MCF 10A (cell line): ENCODE measurements around the gene OPN1SW. TPM values are rescaled to one million over a fixed set of nuclear protein-coding genes. Genes with fewer than 3 reads are reported as not detected.

Source experiments
- BruUV-seq: library from RNA; stranded (reverse); fragments of 400-500 nt; replicated peaks from 2 replicates; lab custom pipeline; 2021; lab: Mats Ljungman, UMichigan
- CTCF ChIA-PET: fragments of 300-600 bp; sonication (Branson Sonifier 250); formaldehyde crosslinking; extraction: SDS; loops from one replicate; lab custom pipeline; 2021; ENCODE audit warnings: antibody characterized with exemption, inconsistent platforms; lab: Yijun Ruan, JAX
- POLR2A ChIA-PET: fragments of 300-600, 350-650 bp; sonication (Branson Sonifier 250); formaldehyde crosslinking; extraction: SDS; loops from one replicate; lab custom pipeline; 2020; ENCODE audit warnings: antibody characterized with exemption, inconsistent platforms; lab: Yijun Ruan, JAX
- DNase-seq: peaks from one replicate; pipeline ENCODE4 v3.0.0-alpha.2; 2018; ENCODE audit not compliant: unreplicated experiment
- H3K27ac Mint-ChIP-seq: one replicate; pipeline ENCODE4 v1.8.0; 2022; ENCODE audit warnings: mild to moderate bottlenecking, low read depth, mixed read lengths; ENCODE audit not compliant: unreplicated experiment
- H3K27me3 Mint-ChIP-seq: one replicate; pipeline ENCODE4 v1.8.0; 2022; ENCODE audit warnings: mixed read lengths; ENCODE audit not compliant: insufficient read depth, unreplicated experiment
- H3K36me3 Mint-ChIP-seq: one replicate; pipeline ENCODE4 v1.8.0; 2022; ENCODE audit warnings: mild to moderate bottlenecking, moderate library complexity, mixed read lengths; ENCODE audit not compliant: insufficient read depth, unreplicated experiment
- H3K4me1 Mint-ChIP-seq: one replicate; pipeline ENCODE4 v1.8.0; 2022; ENCODE audit warnings: mixed read lengths; ENCODE audit not compliant: insufficient read depth, unreplicated experiment
- H3K4me3 Mint-ChIP-seq: one replicate; pipeline ENCODE4 v1.8.0; 2022; ENCODE audit warnings: mild to moderate bottlenecking, moderate library complexity, mixed read lengths; ENCODE audit not compliant: unreplicated experiment
- H3K9me3 Mint-ChIP-seq: one replicate; pipeline ENCODE4 v1.8.0; 2022; ENCODE audit warnings: mixed read lengths; ENCODE audit not compliant: unreplicated experiment
- CTCF ChIP-seq: fragments of 200-600 bp; IDR thresholded peaks from one replicate; pipeline ENCODE4 v1.8.0; 2022; ENCODE audit warnings: antibody characterized with exemption, mild to moderate bottlenecking; ENCODE audit not compliant: unreplicated experiment
- intact Hi-C: fragments of 100-400 bp; cut with micrococcal nuclease; formaldehyde crosslinking; loops from 2 replicates; pipeline ENCODE4 v1.14.1; 2022
- total RNA-seq: library from RNA; stranded (reverse); gene quantifications from 2 replicates; pipeline ENCODE4 v1.2.3, GENCODE V29; 2022

Gene OPN1SW
- total RNA-seq, 1 experiment from 2014 or later: not detected

- intact Hi-C loops: no loop called here
- no peak for DNase-seq
- peaks cover 16% of the 10 kb centered on the region for H3K36me3 Mint-ChIP-seq
These were observed 29.6 kb upstream of the OPN1SW start for GRCh38 chr7:128805225-128805624.

DNA sequence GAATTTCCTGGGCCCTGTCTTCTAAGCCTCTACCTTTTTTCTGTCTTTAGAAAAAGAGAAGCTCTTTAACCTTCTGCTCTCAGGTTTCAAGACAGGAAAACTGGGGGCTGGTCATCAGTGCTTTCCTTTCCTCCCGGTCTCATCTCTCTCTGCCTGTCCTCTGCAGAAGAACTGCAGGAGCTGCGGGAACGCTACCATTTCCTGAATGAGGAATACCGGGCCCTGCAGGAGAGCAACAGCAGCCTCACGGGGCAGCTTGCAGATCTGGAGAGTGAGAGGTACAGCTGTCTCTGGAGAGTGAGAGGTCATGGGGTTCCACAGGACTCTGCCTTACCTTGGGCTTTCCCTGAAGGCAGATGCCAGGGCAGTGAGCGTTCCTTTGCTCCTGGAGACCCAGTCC, 28.9 kb upstream of the OPN1SW start:
- H3K27ac Mint-ChIP-seq: no peak overlapping the region
- H3K9me3 Mint-ChIP-seq: no peaks in the 10 kb centered on the region
- TF ChIP-seq CTCF: no peak
- H3K4me3 Mint-ChIP-seq: no peak overlapping the region
- H3K4me1 Mint-ChIP-seq: no peaks in the 10 kb centered on the region
- H3K27me3 Mint-ChIP-seq: no peaks in the 10 kb centered on the region
- intact Hi-C loops: no loop called here
- CTCF ChIA-PET: interaction anchor here (0.6 kb wide), 2 partner anchors 143 to 288 kb away, joined by 3 to 4 read pairs; no protein-coding TSS in a partner anchor
- H3K36me3 Mint-ChIP-seq: peaks cover 15% of the 10 kb centered on the region
- POLR2A ChIA-PET: no interaction called here
- DNase-seq: no peak
- no TSS peak for BruUV-seq

More at GRCh38 chr7:128805225-128805624, 29.6 kb upstream of the OPN1SW start:
- Mint-ChIP-seq H3K27me3 (no peaks in the 10 kb centered on the region), H3K4me3 (no peak overlapping the region), H3K4me1 (no peaks in the 10 kb centered on the region), H3K27ac (no peak overlapping the region), H3K9me3 (no peaks in the 10 kb centered on the region)
- BruUV-seq: no TSS peak
- ChIA-PET POLR2A (no interaction called here), CTCF (no interaction called here)
- TF ChIP-seq CTCF: no peak

- intact Hi-C loops: no loop called here
- ChIA-PET CTCF (no interaction called here), POLR2A (no interaction called here)
- Mint-ChIP-seq H3K4me1 (no peaks in the 10 kb centered on the region), H3K36me3 (peaks cover 5% of the 10 kb centered on the region), H3K9me3 (no peaks in the 10 kb centered on the region), H3K27me3 (no peaks in the 10 kb centered on the region), H3K4me3 (no peak overlapping the region), H3K27ac (no peak overlapping the region)
- DNase-seq: no peak
- TF ChIP-seq CTCF: no peak
- no TSS peak for BruUV-seq
These were observed 26.2 kb upstream of the OPN1SW start for GRCh38 chr7:128801667-128802418.

- no peaks in the 10 kb centered on the region for H3K9me3 Mint-ChIP-seq
- intact Hi-C loops: no loop called here
- CTCF ChIA-PET: no interaction called here
- no peak for TF ChIP-seq CTCF
- no peaks in the 10 kb centered on the region for H3K36me3 Mint-ChIP-seq
- H3K27me3 Mint-ChIP-seq: no peaks in the 10 kb centered on the region
- H3K4me3 Mint-ChIP-seq: no peak overlapping the region
- POLR2A ChIA-PET: no interaction called here
- H3K27ac Mint-ChIP-seq: no peak overlapping the region
- no peak for DNase-seq
- BruUV-seq: no TSS peak
- H3K4me1 Mint-ChIP-seq: no peaks in the 10 kb centered on the region
These were observed 25.4 kb upstream of the OPN1SW start for GRCh38 chr7:128801003-128801402.
